ENCODE measurements around the gene DPT. TPM values are rescaled to one million over a fixed set of nuclear protein-coding genes. Genes with fewer than 3 reads are reported as not detected.

DPT gene
- total RNA-seq, 3 donors from 2014 or later (not counting 1 experiment from before 2014, with no cell fraction given) = not detected

Other genes with a start within 250 kb of the DPT start
- gene XCL2, start 185.2 kb downstream of the DPT start, total RNA-seq = 100 to 1,000 TPM in 1 of 3 donors, 10 to 100 TPM in 2; 32.6 to 110 (median 92.9) TPM
- 10 to 100 TPM; 11.4 to 23.8 (median 16.1) TPM for gene XCL1, start 152.6 kb downstream of the DPT start, total RNA-seq